ENCODE measurements around the gene ZNF638.

The ZNF638 gene

DNA sequence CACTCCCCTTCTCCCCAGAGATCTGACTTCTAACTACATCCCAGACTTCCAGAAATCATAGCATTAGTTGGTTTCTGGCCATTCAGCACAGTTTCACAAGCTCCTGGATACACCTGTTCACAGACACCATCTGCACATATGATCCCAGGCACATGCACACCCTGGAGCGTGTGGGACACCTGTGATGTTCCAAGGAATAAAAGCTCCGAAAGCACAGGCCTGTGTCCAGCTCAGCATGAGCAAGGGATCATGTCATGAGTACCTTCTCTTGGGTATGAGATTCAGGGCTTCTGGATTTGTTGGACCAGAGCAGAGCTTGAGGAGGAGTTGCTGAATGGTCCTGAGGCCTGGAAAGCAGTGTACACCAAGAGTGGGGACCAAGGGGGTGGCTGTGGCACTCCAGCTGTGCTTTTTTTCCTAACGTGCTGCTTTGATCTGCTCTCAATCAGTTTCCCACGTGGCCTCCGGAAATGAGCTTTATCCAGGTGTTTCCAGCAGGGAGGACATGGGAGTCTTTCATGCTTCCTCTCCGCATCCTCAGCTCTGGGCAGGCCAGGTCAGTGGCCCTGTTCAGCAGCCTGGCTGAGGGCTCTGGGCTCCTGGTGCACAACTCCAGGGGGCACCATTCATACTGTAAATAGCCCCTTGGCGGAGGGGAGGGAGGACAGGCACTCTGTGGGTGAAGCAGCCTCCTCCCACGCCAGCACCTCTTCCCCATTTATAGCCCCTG lies 123.6 kb downstream of the ZNF638 start:
- TF ChIP-seq, protein P1, sequence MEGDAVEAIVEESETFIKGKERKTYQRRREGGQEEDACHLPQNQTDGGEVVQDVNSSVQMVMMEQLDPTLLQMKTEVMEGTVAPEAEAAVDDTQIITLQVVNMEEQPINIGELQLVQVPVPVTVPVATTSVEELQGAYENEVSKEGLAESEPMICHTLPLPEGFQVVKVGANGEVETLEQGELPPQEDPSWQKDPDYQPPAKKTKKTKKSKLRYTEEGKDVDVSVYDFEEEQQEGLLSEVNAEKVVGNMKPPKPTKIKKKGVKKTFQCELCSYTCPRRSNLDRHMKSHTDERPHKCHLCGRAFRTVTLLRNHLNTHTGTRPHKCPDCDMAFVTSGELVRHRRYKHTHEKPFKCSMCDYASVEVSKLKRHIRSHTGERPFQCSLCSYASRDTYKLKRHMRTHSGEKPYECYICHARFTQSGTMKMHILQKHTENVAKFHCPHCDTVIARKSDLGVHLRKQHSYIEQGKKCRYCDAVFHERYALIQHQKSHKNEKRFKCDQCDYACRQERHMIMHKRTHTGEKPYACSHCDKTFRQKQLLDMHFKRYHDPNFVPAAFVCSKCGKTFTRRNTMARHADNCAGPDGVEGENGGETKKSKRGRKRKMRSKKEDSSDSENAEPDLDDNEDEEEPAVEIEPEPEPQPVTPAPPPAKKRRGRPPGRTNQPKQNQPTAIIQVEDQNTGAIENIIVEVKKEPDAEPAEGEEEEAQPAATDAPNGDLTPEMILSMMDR (IDR thresholded peaks at IDR 0.05): no peak

GRCh38 chr2:71455741-71456569 lies 124.4 kb downstream of the ZNF638 start:
- TF ChIP-seq, protein P1 (IDR thresholded peaks at IDR 0.05): no peak

DNA sequence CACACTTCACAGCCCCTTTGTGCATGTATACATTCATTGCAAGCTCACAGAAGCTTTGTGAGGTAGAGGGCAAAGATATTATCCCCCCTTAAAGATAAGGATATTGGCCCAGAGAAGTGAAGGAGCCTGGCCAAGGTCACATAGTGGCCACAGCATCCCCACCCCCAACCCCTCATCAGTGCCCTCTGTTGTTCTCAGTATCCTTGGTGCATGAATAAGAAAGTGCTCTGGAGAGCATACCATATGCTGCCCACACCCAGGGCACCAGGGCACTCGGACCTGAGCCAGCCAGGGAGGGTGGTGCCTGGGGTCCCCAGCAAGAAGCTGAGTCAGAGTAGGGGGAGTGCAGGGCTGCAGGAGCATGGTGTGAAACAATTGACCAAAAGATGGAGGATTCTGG lies 125.0 kb downstream of the ZNF638 start:
- TF ChIP-seq, protein P1 (IDR thresholded peaks at IDR 0.05): no peak

- TF ChIP-seq, protein P1 (IDR thresholded peaks at IDR 0.05): no peak
Observed at GRCh38 chr2:71457123-71457915, 125.7 kb downstream of the ZNF638 start.

- TF ChIP-seq, protein P1 (IDR thresholded peaks at IDR 0.05): no peak
Observed at GRCh38 chr2:71457923-71458322, 126.3 kb downstream of the ZNF638 start.

DNA sequence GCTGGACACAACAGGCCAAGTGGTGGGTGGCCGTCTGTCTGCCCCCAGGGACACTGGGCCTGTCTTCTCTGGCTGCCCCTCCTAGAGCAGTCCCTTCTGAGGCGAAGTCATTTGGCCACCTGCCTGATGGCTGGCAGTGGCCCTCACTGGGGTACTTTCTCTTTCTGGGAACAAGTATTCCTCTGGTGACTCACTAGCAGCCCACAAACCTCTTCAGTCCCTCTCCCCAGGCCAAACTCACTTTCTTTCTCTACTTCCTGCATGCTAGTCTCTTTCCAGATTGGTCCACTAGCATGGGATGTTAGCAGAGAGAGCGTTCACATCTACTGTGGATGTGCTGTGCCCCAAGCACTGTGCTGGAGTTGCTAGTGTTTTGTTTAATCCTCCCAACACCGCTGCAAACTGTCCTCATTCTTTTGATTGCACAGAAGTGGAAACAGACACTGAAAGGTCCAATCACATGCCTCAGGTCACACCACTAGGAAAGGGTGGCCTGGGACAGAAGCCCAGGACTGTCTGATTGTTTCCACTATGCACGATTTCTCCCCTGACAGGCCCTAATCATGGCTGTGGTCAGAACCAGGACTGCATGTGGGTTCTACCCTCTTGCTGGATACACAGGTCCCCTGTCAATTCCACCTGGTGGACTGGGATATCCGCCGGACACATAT lies 127.0 kb downstream of the ZNF638 start:
- TF ChIP-seq, protein P1 (IDR thresholded peaks at IDR 0.05): no peak

DNA sequence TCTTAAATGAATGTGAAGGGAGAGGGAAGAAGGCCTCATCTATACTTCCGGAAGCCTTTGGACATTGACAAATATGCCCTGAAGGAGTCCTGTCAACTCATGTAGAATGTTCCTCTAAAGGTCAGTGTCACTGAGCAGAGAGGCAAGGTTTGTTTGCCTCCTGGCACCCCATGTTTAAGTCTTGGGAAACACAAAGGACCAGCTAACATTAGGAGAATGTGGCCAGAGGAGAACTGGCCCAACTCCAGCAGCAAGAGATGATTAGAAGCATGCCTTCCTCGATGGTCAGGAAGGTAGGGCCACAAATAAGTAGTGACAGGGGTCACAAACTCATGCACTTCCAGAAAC lies 127.5 kb downstream of the ZNF638 start:
- TF ChIP-seq, protein P1 (IDR thresholded peaks at IDR 0.05): no peak
